Caki2 (cell line): Measurements from ENCODE around the gene ZNF319. TPM values are rescaled to one million over a fixed set of nuclear protein-coding genes. Genes with fewer than 3 reads are reported as not detected.
"Not testable (repeated sequence)": the region's sequence is repeated elsewhere in the genome, so short reads cannot be mapped to it uniquely, and the experiment has no call there.

ENCODE experiments used
- DNase-seq: peaks from one replicate; pipeline ENCODE4 v3.0.0-alpha.2; 2015; ENCODE audit warnings: low read depth
- in situ Hi-C: cut with HindIII; loops from 2 replicates; pipeline ENCODE4 v1.10.0; 2016; ENCODE audit warnings: low sequenced_read_pairs, low pct_unique_long_range_greater_than_20kb, mixed read lengths
- total RNA-seq: library from RNA; depleted of rRNA; stranded (reverse); fragments of >200 nt; shearing (Covaris generic); gene quantifications from 2 replicates; pipeline ENCODE4 v1.2.3, GENCODE V29; 2014; ENCODE audit warnings: low replicate concordance

The ZNF319 gene
- total RNA-seq, 1 experiment from 2014 or later = 1.7 TPM

DNA sequence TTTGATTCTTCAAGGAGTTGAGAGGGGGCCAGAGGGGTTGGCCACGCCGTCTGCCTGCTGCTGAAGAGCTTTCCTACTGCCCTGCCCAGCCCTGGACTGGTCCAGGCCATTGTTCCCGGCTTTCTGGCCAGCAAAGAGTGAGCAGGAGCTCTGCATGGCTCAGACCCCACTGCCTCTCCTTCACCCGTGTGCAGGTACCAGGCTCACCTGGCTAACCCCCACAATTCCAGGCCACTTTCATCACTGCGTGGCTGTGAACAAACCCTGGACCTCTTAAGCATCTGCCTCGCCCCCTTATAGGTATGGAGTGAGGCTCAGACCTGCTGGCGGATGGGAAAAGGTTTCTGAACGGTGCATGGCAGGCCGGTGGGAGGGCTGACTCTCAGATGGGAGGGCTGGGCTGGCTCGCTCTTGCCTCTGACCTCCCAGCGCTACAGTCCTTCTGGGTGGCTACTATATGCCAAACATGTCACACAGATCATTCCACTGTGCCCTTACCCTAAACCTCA lies 8.9 kb downstream of the ZNF319 start:
- in situ Hi-C loops = no loop called here
- DNase-seq = no peak

DNA sequence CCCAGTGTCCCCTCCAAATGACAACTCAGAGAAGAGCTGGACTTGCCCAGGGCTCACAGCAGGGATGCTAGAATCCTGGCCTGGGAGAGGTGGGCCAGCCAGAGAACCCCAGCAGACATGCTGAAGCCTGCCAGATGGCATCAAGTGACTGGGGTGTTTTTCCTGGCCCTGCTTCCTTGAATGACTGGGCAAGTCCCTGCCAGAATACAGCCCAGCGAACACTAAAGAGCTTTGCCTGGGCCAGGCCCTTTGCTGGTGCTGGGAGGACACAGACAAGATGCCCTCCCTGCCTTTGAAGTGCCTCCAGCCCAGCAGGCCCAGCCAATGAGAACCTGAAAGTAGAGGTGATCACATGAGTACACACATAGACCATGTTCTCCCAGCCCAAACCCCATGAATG lies 11.5 kb downstream of the ZNF319 start:
- peak; percentile 70 for DNase-seq
- in situ Hi-C loops = no loop called here

DNA sequence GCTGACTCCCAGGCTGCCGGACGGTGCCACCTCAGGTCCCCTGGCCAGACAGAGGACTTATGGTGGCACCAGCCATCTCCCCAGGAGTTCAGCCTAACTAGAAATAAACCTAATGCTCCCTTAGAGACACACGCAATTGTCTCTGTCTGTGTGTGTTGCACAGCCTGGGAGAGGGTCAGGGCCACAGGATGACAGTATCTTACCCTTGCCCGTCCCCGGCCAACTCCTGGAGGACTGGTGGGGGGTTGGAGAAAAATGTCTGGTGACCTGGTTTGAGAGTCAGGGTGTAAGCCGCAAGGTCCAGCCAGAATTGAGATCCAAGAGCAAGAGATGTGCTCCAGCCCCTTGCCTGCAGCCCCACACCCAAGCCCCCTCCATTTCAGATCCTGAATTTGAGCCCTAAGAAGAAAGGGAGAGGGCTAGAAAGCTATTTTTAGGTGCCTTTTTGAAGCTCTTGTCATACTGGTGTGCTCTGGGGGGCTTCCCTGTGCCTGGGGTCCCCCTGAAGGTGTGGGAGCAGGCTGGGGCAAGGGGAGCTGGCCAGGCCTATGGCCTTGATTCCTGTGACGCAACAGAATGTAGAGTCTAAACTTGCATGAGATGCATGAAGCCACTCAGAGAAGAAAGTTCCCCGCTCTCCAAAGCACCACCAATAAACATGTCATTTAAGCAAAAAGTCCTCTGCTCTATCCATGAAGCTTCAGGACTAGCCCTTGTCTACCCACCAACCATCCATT lies 12.9 kb downstream of the ZNF319 start:
- in situ Hi-C loops = no loop called here
- no peak for DNase-seq

DNA sequence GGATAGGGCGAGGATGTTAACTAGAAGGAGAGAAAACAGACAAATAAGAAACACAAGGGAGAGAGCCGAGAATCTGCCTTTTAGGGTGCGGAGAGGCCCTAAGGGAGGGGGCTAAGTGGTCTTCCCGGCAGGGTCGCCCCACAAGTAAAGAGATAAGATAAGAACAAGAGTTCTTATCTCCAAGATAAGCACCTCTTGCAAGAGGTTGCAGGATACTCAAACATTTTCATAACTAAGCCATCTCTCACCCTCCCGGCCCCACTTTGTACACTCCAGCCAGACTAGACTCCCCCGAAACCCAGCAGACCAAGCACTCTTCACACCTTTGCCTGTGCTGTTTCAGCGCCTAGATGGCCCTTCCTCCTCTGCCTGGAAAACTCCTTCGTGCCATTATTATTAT lies 14.3 kb downstream of the ZNF319 start:
- in situ Hi-C loops = no loop called here
- DNase-seq = no peak

DNA sequence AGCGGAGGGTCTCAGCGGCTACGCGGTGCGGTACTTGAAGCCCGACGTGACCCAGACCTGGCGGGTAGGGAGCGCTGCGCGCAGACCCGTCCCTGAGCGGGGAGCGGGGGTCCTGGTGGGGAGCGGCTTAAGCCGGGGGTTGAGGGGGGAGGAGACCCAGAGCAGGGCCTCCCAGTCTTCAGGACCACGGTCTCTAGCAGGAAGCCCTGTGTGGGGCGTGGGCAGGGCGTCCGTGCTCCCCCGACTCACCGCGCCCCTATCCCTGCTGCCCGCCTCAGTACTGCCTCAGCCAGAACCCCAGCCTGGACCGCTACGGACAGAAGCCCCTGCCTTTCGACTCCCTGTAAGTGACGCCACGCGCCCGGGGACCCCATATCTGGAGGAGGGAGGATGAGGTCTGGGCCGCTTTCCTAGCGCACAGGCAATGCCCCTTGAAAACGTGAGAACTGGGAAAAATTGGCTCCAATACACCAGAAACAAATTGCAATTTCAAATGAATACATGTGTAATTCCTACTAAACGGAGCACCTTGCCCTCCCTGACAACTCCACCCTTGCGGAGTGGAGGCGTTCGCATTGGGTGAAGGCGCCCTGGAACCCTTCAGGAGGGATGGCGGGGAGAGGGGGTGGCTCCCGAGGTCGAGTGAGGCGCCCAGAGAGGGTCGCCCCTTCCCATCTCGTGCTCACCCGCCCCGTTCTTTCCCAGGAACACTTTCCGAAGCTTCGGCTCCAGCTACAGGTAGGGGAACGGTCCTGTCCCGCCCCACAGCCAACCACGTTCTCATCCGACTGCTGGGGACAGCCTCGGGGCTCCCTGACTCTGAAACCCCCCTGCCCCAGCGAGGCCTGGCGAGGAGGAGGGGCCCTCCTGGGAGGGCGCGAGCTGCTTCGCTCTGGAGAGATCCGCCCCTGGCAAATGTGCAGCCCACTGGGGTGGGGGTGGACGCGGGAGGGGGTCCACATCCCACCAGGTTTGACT lies 15.0 kb downstream of the ZNF319 start:
- in situ Hi-C loops = no loop called here
- no peak for DNase-seq

DNA sequence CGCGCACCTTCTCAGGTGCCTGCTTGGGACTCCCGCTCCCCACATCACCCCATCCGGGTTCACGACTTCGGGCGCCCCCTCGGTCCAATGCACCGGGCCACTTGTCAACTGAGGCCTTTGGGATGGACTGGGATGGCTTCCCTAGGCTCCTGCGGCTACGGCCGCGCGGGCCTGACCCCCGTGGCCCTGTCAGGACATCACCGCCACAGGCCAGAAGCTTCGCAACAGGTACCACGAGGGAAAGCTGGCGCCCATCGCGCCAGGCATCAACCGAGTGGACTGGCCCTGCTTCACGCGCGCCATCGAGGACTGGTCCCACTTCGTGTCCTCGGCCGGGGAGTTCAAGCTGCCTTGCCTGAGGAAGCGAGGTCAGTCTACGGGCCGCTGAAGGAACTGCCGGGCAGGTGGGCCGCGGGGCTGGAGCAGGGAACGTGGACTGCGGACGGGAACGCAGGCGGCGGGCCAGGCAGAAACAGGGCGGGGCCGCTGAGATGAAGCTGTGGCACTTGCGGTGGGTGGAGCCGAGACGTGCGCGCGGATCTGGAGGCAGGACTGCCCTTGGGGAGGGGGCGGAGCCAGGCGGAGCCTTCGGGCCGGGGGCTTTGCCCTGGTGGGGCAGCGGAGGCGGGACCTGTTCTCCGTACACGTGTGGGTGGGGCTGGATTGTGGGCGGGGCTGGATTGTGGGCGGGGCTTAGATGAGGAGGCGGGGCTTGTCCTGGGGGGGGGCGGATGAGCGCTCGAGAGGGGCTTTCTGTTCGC lies 15.8 kb downstream of the ZNF319 start:
- in situ Hi-C loops = no loop called here
- peak; percentile 58 for DNase-seq

DNA sequence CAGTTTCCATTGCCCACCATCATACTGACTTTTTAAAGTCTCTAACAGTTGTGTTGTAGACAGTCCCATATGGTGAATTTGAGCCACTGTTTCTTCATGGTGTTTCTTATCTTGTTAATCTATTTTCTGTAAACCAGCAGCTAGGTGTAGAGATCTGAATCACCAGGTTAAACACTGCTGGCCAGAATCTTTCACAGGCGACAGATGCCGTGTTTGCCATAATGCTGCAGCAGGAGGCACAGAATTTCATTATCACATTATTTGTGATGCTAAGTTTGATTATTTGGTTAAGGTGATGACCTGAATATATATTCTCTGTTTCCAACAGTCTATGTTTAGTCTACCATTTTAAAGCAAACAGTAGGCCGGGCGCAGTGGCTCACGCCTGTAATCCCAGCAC lies 18.1 kb downstream of the ZNF319 start:
- DNase-seq = peak; percentile 68
- in situ Hi-C loops = no loop called here

DNA sequence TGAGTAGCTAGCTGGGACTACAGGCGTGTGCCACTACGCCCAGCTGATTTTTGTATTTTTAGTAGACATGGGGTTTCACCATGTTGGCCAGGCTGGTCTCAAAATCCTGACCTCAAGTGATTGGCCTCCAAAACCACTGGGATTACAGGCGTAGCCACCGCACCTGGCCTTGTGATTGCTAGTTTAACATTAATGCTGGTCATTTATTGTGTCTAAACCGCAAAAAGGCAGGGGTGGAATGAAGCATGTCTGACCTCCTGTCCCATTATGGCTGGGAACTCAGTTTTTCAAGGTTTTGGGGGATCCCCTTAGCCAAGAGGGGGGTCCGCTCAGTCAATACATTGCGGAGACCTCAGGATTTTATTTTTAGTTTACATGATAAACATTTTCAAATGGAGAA lies 18.8 kb downstream of the ZNF319 start:
- peak; percentile 71 for DNase-seq
- in situ Hi-C loops = no loop called here

DNA sequence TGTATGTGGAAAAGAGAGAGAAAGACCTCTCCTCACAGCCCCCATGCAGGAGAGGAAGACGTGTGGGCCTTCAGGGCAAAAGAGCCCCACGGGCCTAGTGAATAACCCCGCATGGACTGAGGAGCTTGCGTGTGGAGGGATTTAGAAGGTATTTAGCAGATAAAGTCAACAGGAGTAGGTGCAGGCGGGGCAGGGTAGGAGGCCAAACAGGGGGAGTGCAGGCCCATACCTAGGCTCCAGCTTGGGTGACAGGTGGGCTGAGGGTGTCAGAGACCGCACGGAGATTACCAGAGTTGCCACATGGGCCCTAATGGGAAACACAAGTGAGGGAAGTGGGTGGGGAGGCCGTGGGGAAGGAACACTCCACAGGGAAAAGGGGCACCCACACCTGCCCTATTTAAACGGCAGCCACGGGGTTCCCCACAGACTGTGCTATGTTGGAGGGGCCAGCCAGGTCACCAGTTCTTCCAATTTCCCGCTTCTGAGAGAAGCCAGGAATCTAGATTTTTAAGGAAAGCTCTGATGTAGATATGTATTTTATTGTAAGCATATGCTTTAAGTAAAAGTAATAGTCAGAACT lies 21.4 kb downstream of the ZNF319 start:
- no peak for DNase-seq

DNA sequence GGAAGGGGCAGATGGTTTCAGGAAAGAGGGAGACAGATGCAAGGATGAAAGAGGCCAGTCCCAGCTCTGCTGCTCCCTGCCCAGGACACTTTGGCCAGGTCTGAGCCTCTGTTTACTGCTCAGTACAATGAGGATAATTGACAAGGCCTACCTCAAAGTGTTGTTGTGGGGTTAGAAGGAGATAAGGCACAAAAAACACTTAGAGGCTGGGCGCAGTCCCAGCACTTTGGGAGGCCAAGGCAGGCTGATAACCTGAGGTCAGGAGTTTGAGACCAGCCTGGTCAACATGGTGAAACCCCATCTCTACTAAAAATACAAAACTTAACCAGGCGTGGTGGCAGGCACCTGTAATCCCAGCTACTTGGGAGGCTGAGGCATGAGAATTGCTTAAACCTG lies 22.4 kb downstream of the ZNF319 start:
- DNase-seq, in situ Hi-C loops: not testable (repeated sequence)

More for the DNA sequence above, 21.4 kb downstream of the ZNF319 start:
- in situ Hi-C loops = no loop called here

DNA sequence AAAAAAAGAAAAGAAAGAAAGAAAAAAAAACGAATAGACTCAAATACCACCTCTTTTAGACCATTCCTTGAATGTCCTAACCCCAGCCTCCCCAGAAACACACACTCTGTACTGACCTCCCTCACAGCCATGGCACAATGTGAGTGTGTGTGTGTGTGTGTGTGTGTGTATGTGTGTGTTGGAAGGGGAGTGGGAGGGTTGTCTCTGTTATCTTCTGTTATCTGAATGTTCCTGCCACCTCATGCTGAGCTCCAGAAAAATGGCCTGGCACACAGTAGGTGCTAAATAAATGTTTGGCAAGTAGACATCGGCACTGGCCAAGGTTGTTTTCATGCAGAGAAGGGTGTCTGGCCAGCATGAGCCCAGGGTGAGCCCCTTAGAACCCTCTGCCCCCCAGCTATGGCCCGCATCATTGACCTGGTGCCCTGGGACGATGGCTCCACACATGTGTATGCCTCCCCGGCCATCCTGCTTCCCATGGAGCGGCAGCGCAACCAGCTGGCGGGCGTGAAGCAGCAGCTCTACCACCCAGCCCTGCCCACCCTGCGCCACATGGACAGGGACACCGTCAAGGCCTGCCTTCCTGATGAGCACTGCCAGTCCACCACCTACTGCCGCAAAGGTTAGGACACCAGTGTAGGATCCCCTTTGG lies 22.9 kb downstream of the ZNF319 start:
- no peak for DNase-seq
- in situ Hi-C loops = no loop called here

DNA sequence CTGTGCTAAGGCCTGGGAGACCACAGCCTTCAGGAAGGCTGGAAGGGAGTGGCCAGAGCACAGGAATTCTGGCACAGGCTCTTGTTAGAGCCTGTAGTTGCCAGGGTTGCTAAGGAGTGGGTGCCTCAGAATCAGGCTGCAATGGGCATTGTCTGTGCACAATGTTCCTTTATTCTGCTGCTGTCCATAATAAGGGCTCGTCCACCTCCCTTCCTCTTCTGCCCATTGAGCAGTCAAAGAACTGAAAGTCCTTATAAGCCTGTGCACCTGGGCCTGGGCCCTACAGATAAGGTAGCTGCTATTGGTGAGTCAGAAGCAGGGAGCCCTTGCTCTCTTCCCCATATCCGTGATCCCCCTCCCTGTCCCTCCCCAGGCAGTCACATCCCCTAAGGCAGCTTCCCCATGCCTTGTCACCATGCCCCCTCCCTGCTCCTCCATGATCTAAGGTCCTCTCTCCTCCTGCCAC lies 24.1 kb downstream of the ZNF319 start:
- in situ Hi-C loops = no loop called here
- no peak for DNase-seq

DNA sequence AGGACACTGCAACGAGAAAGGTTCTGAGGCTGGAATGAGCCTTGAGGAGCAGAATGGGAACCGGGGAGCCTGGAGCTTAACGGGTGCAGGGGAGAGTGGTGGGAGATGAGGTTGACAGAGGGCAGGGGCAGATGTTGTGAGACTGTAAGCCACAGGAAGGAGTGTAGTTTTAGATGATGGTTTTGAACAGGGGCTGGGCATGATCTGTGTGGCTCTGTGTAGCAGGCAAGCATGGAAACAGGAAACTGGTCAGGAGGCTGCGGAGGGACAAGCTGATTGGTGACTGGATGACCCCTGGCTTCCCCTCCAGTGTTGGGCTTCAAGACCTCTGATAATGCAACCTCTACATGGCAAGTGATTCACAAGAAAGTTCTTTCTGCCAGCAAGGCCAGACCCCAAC lies 28.2 kb downstream of the ZNF319 start:
- no peak for DNase-seq
- in situ Hi-C loops = no loop called here

DNA sequence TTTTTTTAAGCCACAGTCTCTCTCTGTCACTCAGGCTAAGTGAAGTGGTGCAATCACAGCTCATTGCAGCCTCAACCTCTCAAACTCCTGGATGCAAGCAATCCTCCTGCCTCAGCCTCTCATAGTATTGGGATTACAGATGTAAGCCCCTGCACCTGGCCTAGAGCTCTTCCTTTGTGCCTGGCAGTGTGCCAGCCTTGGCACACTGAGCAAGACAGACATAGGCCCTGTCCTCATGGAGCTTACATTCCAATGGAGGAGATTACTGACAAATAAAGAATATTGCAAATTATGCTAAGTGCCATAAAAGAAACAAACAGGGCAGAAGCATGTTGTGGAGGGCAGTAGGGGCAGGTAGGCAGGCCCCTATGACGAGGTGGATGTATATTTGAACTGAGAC lies 28.6 kb downstream of the ZNF319 start:
- no peak for DNase-seq
- in situ Hi-C loops = no loop called here

DNA sequence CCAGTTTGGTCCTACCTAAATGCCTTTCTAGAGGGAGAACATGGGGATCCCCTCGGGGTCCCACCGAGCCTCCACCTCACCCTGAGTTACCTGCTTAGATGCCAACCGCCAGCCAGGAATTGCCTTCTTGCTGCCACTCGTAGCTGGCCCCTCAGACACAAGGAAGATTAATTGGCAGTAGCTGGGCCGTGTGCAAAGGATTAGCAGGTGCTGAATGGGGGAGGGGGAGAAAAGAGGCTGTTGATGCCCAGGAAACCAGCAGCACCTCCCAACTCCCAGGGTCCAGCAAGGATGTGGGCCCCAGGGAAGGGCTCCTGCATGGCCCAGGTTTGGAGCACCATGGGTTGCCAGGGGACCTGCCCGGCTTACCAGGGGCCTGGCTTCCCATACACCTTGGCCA lies 29.5 kb downstream of the ZNF319 start, which contains the start of gene CNGB1:
CNGB1 (minus strand) TSS at position 159 of the 400 bp plus-strand sequence. CDS start 3,842 bp downstream, outside the sequence.
- in situ Hi-C loops = no loop called here
- DNase-seq = no peak

DNA sequence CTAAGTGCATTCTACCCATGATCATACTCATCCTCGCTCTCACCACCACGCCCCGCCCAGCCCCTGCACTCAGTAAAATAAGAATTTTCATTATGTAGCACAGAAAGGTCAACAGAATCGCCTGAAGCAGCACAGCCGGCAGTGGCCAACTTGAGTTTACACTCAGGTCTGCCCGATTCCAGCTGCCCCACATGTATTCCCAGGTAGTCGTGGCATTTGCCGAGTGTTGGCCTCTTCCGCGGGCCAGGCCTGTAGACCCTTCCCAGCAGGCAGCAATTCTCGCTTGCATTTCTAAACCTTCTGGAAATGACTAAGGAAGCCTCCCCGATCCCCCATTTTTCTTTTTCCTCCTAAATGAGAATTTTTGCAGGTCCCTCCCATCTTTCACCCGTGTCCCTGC lies 30.2 kb downstream of the ZNF319 start:
- DNase-seq = no peak
- in situ Hi-C loops = no loop called here

DNA sequence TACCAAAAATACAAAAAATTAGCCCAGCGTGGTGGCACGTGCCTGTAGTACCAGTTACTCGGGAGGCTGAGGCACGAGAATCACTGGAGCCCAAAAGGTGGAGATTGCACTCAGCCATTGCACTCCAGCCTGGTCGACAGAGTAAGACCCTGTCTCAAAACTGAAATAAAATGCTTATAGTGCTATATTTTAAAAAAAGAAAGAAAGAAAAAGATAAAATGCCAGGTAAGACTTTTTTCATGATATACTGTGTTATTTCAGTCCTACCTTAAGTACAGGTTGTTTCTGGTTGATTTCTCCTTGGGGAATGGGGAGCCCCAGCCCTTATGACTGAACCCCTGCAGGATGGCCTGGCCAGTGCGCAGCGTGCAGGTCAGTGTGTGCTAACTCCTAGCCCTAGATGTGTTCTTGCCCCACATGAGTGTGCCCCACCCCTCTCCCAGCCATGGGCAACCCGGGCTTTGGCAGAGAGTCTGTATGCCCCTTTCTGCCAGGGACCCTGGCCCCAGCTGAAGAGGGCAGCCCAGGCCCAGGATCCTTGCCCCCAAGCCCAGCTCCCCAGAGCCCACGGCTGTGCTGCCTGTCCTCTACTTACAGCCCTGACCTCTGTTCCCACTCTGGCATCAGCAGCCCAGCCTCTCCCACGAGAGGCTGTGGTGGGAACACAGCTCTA lies 30.9 kb downstream of the ZNF319 start:
- in situ Hi-C loops = no loop called here
- DNase-seq = no peak
